ENCODE measurements around the gene CACNA1A. TPM values are rescaled to one million over a fixed set of nuclear protein-coding genes. Genes with fewer than 3 reads are reported as not detected.

CACNA1A gene
- total and polyA plus RNA-seq, 2 donors = 0.24 to 1.0 TPM

GRCh38 chr19:13303381-13304129, 202.7 kb downstream of the CACNA1A start:
- 86% methylated on average over 24 of the region's 24 CpGs for WGBS
- H3K4me1 ChIP-seq (ENCODE audit: control insufficient read depth in 2 of 2, insufficient read depth in 2 of 2, low read length in 2 of 2) = no peaks in the 10 kb centered on the region
- peaks cover 6 to 20% of the 10 kb centered on the region in 2 donors for H3K27me3 ChIP-seq (ENCODE audit: control insufficient read depth in 2 of 2, insufficient read depth in 1 of 2, low read length in 1 of 2)
- H3K36me3 ChIP-seq (ENCODE audit: control insufficient read depth in 2 of 2, insufficient read depth in 2 of 2, low read length in 1 of 2) = no peaks in the 10 kb centered on the region
- no peak for DNase-seq (ENCODE audit: low read depth in 6 of 9, low spot score in 9 of 9)
- no peak overlapping the region for H3K27ac ChIP-seq (ENCODE audit: low read depth in 1 of 2, low read length in 1 of 2)
- no peaks in the 10 kb centered on the region for H3K9me3 ChIP-seq (ENCODE audit: control insufficient read depth in 2 of 2, insufficient read depth in 1 of 2, low read length in 1 of 2)
- no peak overlapping the region for H3K4me3 ChIP-seq (ENCODE audit: low read length in 2 of 2)

GRCh38 chr19:13302526-13303270, 203.6 kb downstream of the CACNA1A start:
- Histone ChIP-seq H3K4me1 (ENCODE audit: control insufficient read depth in 2 of 2, insufficient read depth in 2 of 2, low read length in 2 of 2) (no peaks in the 10 kb centered on the region), H3K27ac (ENCODE audit: low read depth in 1 of 2, low read length in 1 of 2) (no peak overlapping the region), H3K27me3 (ENCODE audit: control insufficient read depth in 2 of 2, insufficient read depth in 1 of 2, low read length in 1 of 2) (peaks cover 10 to 27% of the 10 kb centered on the region in 2 donors), H3K4me3 (ENCODE audit: low read length in 2 of 2) (no peak overlapping the region), H3K9me3 (ENCODE audit: control insufficient read depth in 2 of 2, insufficient read depth in 1 of 2, low read length in 1 of 2) (no peaks in the 10 kb centered on the region), H3K36me3 (ENCODE audit: control insufficient read depth in 2 of 2, insufficient read depth in 2 of 2, low read length in 1 of 2) (no peaks in the 10 kb centered on the region)
- 61% methylated on average over 12 of the region's 12 CpGs for WGBS
- no peak for DNase-seq (ENCODE audit: low read depth in 6 of 9, low spot score in 9 of 9)

GRCh38 chr19:13301627-13302334, 204.5 kb downstream of the CACNA1A start:
- Histone ChIP-seq H3K27ac (ENCODE audit: low read depth in 1 of 2, low read length in 1 of 2) (no peak overlapping the region), H3K36me3 (ENCODE audit: control insufficient read depth in 2 of 2, insufficient read depth in 2 of 2, low read length in 1 of 2) (no peaks in the 10 kb centered on the region), H3K4me1 (ENCODE audit: control insufficient read depth in 2 of 2, insufficient read depth in 2 of 2, low read length in 2 of 2) (no peaks in the 10 kb centered on the region), H3K9me3 (ENCODE audit: control insufficient read depth in 2 of 2, insufficient read depth in 1 of 2, low read length in 1 of 2) (no peaks in the 10 kb centered on the region), H3K4me3 (ENCODE audit: low read length in 2 of 2) (no peak overlapping the region), H3K27me3 (ENCODE audit: control insufficient read depth in 2 of 2, insufficient read depth in 1 of 2, low read length in 1 of 2) (peaks cover 10 to 32% of the 10 kb centered on the region in 2 donors)
- WGBS = 89% methylated on average over 10 of the region's 10 CpGs
- no peak for DNase-seq (ENCODE audit: low read depth in 6 of 9, low spot score in 9 of 9)

- no peak overlapping the region for H3K27ac ChIP-seq (ENCODE audit: low read depth in 1 of 2, low read length in 1 of 2)
- 82% methylated on average over 7 of the region's 7 CpGs for WGBS
- DNase-seq (ENCODE audit: low read depth in 6 of 9, low spot score in 9 of 9) = no peak
- H3K9me3 ChIP-seq (ENCODE audit: control insufficient read depth in 2 of 2, insufficient read depth in 1 of 2, low read length in 1 of 2) = no peaks in the 10 kb centered on the region
- no peaks in the 10 kb centered on the region for H3K36me3 ChIP-seq (ENCODE audit: control insufficient read depth in 2 of 2, insufficient read depth in 2 of 2, low read length in 1 of 2)
- H3K27me3 ChIP-seq (ENCODE audit: control insufficient read depth in 2 of 2, insufficient read depth in 1 of 2, low read length in 1 of 2) = peaks cover 10 to 32% of the 10 kb centered on the region in 2 donors
- H3K4me3 ChIP-seq (ENCODE audit: low read length in 2 of 2) = no peak overlapping the region
- H3K4me1 ChIP-seq (ENCODE audit: control insufficient read depth in 2 of 2, insufficient read depth in 2 of 2, low read length in 2 of 2) = no peaks in the 10 kb centered on the region
Measured at GRCh38 chr19:13300421-13301030, 205.8 kb downstream of the CACNA1A start.

GRCh38 chr19:13299838-13300237, 206.4 kb downstream of the CACNA1A start:
- DNase-seq (ENCODE audit: low read depth in 6 of 9, low spot score in 9 of 9) = no peak
- peaks cover 10 to 32% of the 10 kb centered on the region in 2 donors for H3K27me3 ChIP-seq (ENCODE audit: control insufficient read depth in 2 of 2, insufficient read depth in 1 of 2, low read length in 1 of 2)
- no peak overlapping the region for H3K27ac ChIP-seq (ENCODE audit: low read depth in 1 of 2, low read length in 1 of 2)
- H3K36me3 ChIP-seq (ENCODE audit: control insufficient read depth in 2 of 2, insufficient read depth in 2 of 2, low read length in 1 of 2) = no peaks in the 10 kb centered on the region
- H3K9me3 ChIP-seq (ENCODE audit: control insufficient read depth in 2 of 2, insufficient read depth in 1 of 2, low read length in 1 of 2) = no peaks in the 10 kb centered on the region
- H3K4me1 ChIP-seq (ENCODE audit: control insufficient read depth in 2 of 2, insufficient read depth in 2 of 2, low read length in 2 of 2) = no peaks in the 10 kb centered on the region
- H3K4me3 ChIP-seq (ENCODE audit: low read length in 2 of 2) = no peak overlapping the region
- 88% methylated on average over 10 of the region's 10 CpGs for WGBS

- DNase-seq (ENCODE audit: low read depth in 6 of 9, low spot score in 9 of 9) = no peak
- Histone ChIP-seq H3K27ac (ENCODE audit: low read depth in 1 of 2, low read length in 1 of 2) (no peak overlapping the region), H3K4me3 (ENCODE audit: low read length in 2 of 2) (no peak overlapping the region), H3K36me3 (ENCODE audit: control insufficient read depth in 2 of 2, insufficient read depth in 2 of 2, low read length in 1 of 2) (no peaks in the 10 kb centered on the region), H3K27me3 (ENCODE audit: control insufficient read depth in 2 of 2, insufficient read depth in 1 of 2, low read length in 1 of 2) (peaks cover 10 to 32% of the 10 kb centered on the region in 2 donors), H3K4me1 (ENCODE audit: control insufficient read depth in 2 of 2, insufficient read depth in 2 of 2, low read length in 2 of 2) (no peaks in the 10 kb centered on the region), H3K9me3 (ENCODE audit: control insufficient read depth in 2 of 2, insufficient read depth in 1 of 2, low read length in 1 of 2) (no peaks in the 10 kb centered on the region)
- 43% methylated on average over 92 of the region's 92 CpGs for WGBS
Measured at GRCh38 chr19:13298565-13299481, 207.5 kb downstream of the CACNA1A start.

GRCh38 chr19:13297023-13297422, 209.3 kb downstream of the CACNA1A start:
- Histone ChIP-seq H3K4me1 (ENCODE audit: control insufficient read depth in 2 of 2, insufficient read depth in 2 of 2, low read length in 2 of 2) (no peaks in the 10 kb centered on the region), H3K9me3 (ENCODE audit: control insufficient read depth in 2 of 2, insufficient read depth in 1 of 2, low read length in 1 of 2) (no peaks in the 10 kb centered on the region), H3K36me3 (ENCODE audit: control insufficient read depth in 2 of 2, insufficient read depth in 2 of 2, low read length in 1 of 2) (no peaks in the 10 kb centered on the region), H3K4me3 (ENCODE audit: low read length in 2 of 2) (no peak overlapping the region), H3K27me3 (ENCODE audit: control insufficient read depth in 2 of 2, insufficient read depth in 1 of 2, low read length in 1 of 2) (peaks cover 10 to 28% of the 10 kb centered on the region in 2 donors), H3K27ac (ENCODE audit: low read depth in 1 of 2, low read length in 1 of 2) (no peak overlapping the region)
- no peak for DNase-seq (ENCODE audit: low read depth in 6 of 9, low spot score in 9 of 9)
- 94% methylated on average over 2 of the region's 2 CpGs for WGBS

GRCh38 chr19:13294812-13295567, 211.3 kb downstream of the CACNA1A start:
- no peak overlapping the region for H3K4me3 ChIP-seq (ENCODE audit: low read length in 2 of 2)
- no peaks in the 10 kb centered on the region for H3K4me1 ChIP-seq (ENCODE audit: control insufficient read depth in 2 of 2, insufficient read depth in 2 of 2, low read length in 2 of 2)
- no peaks in the 10 kb centered on the region for H3K36me3 ChIP-seq (ENCODE audit: control insufficient read depth in 2 of 2, insufficient read depth in 2 of 2, low read length in 1 of 2)
- peaks cover 10 to 26% of the 10 kb centered on the region in 2 donors for H3K27me3 ChIP-seq (ENCODE audit: control insufficient read depth in 2 of 2, insufficient read depth in 1 of 2, low read length in 1 of 2)
- 88% methylated on average over 5 of the region's 5 CpGs for WGBS
- no peak for DNase-seq (ENCODE audit: low read depth in 6 of 9, low spot score in 9 of 9)
- no peak overlapping the region for H3K27ac ChIP-seq (ENCODE audit: low read depth in 1 of 2, low read length in 1 of 2)
- H3K9me3 ChIP-seq (ENCODE audit: control insufficient read depth in 2 of 2, insufficient read depth in 1 of 2, low read length in 1 of 2) = no peaks in the 10 kb centered on the region

Measured in thymus (tissue), 11 donors.